Measurements from ENCODE around the gene GRIP2.

The GRIP2 gene

GRCh38 chr3:14540821-14541385, 761 bp upstream of the GRIP2 start:
- no peak for FAIRE-seq
- TF ChIP-seq POLR2A (IDR thresholded peaks at IDR 0.05; ENCODE audit: low read depth, low read length) = no peak
- DNase-seq (ENCODE audit: insufficient read length, low spot score) = no peak

GRCh38 chr3:14539384-14539741, 779 bp downstream of the GRIP2 start:
- TF ChIP-seq POLR2A (IDR thresholded peaks at IDR 0.05; ENCODE audit: low read depth, low read length) = no peak
- FAIRE-seq (no peak), DNase-seq (ENCODE audit: insufficient read length, low spot score) (no peak)

GRCh38 chr3:14538451-14539088, 1.6 kb downstream of the GRIP2 start:
- DNase-seq (ENCODE audit: insufficient read length, low spot score) (no peak), FAIRE-seq (no peak)
- TF ChIP-seq POLR2A (IDR thresholded peaks at IDR 0.05; ENCODE audit: low read depth, low read length) = no peak

GRCh38 chr3:14537590-14538450, 2.3 kb downstream of the GRIP2 start:
- TF ChIP-seq POLR2A (IDR thresholded peaks at IDR 0.05; ENCODE audit: low read depth, low read length) = no peak
- DNase-seq (ENCODE audit: insufficient read length, low spot score) = no peak
- no peak for FAIRE-seq

- FAIRE-seq = no peak
- TF ChIP-seq POLR2A (IDR thresholded peaks at IDR 0.05; ENCODE audit: low read depth, low read length) = no peak
- no peak for DNase-seq (ENCODE audit: insufficient read length, low spot score)
Observed at GRCh38 chr3:14536837-14537589, 3.1 kb downstream of the GRIP2 start.

- FAIRE-seq (no peak), DNase-seq (ENCODE audit: insufficient read length, low spot score) (no peak)
- no peak for TF ChIP-seq POLR2A (IDR thresholded peaks at IDR 0.05; ENCODE audit: low read depth, low read length)
Observed at GRCh38 chr3:14536055-14536815, 3.9 kb downstream of the GRIP2 start.

- no peak for TF ChIP-seq POLR2A (IDR thresholded peaks at IDR 0.05; ENCODE audit: low read depth, low read length)
- DNase-seq (ENCODE audit: insufficient read length, low spot score) (no peak), FAIRE-seq (no peak)
Observed at GRCh38 chr3:14535616-14536015, 4.5 kb downstream of the GRIP2 start.

GRCh38 chr3:14534516-14535191, 5.5 kb downstream of the GRIP2 start:
- TF ChIP-seq POLR2A (IDR thresholded peaks at IDR 0.05; ENCODE audit: low read depth, low read length) = no peak
- FAIRE-seq (no peak), DNase-seq (ENCODE audit: insufficient read length, low spot score) (no peak)

- TF ChIP-seq POLR2A (IDR thresholded peaks at IDR 0.05; ENCODE audit: low read depth, low read length) = no peak
- no peak for FAIRE-seq
- DNase-seq (ENCODE audit: insufficient read length, low spot score) = no peak
Observed at GRCh38 chr3:14533457-14533958, 6.6 kb downstream of the GRIP2 start.

- DNase-seq (ENCODE audit: insufficient read length, low spot score) = peak; percentile 82
Observed at GRCh38 chr3:14532691-14533456, 7.3 kb downstream of the GRIP2 start.

GRCh38 chr3:14531856-14532395, 8.2 kb downstream of the GRIP2 start:
- DNase-seq (ENCODE audit: insufficient read length, low spot score) (no peak), FAIRE-seq (no peak)
- TF ChIP-seq POLR2A (IDR thresholded peaks at IDR 0.05; ENCODE audit: low read depth, low read length) = no peak

More at GRCh38 chr3:14532691-14533456, 7.3 kb downstream of the GRIP2 start:
- TF ChIP-seq POLR2A (IDR thresholded peaks at IDR 0.05; ENCODE audit: low read depth, low read length) = no peak
- peak; percentile 90 for FAIRE-seq

GRCh38 chr3:14528081-14528480, 12.1 kb downstream of the GRIP2 start:
- FAIRE-seq (no peak), DNase-seq (ENCODE audit: insufficient read length, low spot score) (no peak)
- no peak for TF ChIP-seq POLR2A (IDR thresholded peaks at IDR 0.05; ENCODE audit: low read depth, low read length)

Data from H54 (cell line).